ENCODE measurements around the gene RAI1.

DNA sequence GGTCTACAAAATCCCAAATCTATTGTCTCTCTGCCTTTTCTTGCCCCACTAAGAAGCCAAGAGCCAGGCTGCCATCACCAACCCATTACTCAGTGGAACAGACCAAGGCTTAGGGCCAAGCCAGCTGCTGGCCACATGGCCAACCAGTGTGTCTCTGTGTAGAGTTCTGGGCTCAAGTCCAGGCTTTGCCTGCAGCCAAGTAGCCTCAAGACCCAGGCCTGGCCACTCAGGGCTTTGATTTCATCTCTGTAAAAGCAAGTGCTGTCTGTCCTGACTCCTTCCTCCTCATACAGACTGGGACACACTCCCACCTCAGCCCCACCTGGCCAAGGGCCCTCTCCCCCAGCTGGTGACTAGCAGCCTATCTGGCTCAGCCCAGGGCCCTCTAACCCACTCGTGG, 140.9 kb downstream of the RAI1 start:
- no peak for TF ChIP-seq CSDC2 (CRISPR knock-in tag; IDR thresholded peaks at IDR 0.05)
- no peak for TF ChIP-seq ARNTL (CRISPR knock-in tag; IDR thresholded peaks at IDR 0.05; ENCODE audit: borderline replicate concordance, low read depth)
- TF ChIP-seq TOX (CRISPR knock-in tag; IDR thresholded peaks at IDR 0.05; ENCODE audit: borderline replicate concordance), result no peak
- TF ChIP-seq RARB (CRISPR knock-in tag; IDR thresholded peaks at IDR 0.05), result no peak
- TF ChIP-seq, protein P1, sequence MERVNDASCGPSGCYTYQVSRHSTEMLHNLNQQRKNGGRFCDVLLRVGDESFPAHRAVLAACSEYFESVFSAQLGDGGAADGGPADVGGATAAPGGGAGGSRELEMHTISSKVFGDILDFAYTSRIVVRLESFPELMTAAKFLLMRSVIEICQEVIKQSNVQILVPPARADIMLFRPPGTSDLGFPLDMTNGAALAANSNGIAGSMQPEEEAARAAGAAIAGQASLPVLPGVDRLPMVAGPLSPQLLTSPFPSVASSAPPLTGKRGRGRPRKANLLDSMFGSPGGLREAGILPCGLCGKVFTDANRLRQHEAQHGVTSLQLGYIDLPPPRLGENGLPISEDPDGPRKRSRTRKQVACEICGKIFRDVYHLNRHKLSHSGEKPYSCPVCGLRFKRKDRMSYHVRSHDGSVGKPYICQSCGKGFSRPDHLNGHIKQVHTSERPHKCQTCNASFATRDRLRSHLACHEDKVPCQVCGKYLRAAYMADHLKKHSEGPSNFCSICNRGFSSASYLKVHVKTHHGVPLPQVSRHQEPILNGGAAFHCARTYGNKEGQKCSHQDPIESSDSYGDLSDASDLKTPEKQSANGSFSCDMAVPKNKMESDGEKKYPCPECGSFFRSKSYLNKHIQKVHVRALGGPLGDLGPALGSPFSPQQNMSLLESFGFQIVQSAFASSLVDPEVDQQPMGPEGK (CRISPR knock-in tag; IDR thresholded peaks at IDR 0.05; ENCODE audit: borderline replicate concordance), result no peak
- no peak for TF ChIP-seq CSRNP3 (CRISPR knock-in tag; IDR thresholded peaks at IDR 0.05)
- no peak for TF ChIP-seq ZFP3 (CRISPR knock-in tag; IDR thresholded peaks at IDR 0.05)
- no peak for TF ChIP-seq CREB5 (CRISPR knock-in tag; IDR thresholded peaks at IDR 0.05; ENCODE audit: low read depth)

Measured in SK-N-SH treated with all-trans-retinoic acid at 6 μM for 48 hours (cell line).